GM18909 (cell line): ENCODE results near the gene PHOSPHO2.
A peak's percentile ranks its signal among the peaks of the same experiment; 100 is the strongest.

Source experiments
- ATAC-seq: cut with Tn5 transposase; IDR thresholded peaks from one replicate; pipeline ENCODE4 v1.9.1; 2021; ENCODE audit warnings: mild to moderate bottlenecking; ENCODE audit not compliant: unreplicated experiment, poor library complexity

Gene PHOSPHO2

GRCh38 chr2:169715379-169716237 lies 21.3 kb downstream of the PHOSPHO2 start:
- no peak for ATAC-seq

- ATAC-seq: no peak
Measured at GRCh38 chr2:169716238-169716886, 22.1 kb downstream of the PHOSPHO2 start.

- no peak for ATAC-seq
Measured at GRCh38 chr2:169716938-169717690, 22.8 kb downstream of the PHOSPHO2 start.

GRCh38 chr2:169717691-169718063 lies 23.4 kb downstream of the PHOSPHO2 start:
- ATAC-seq: no peak

- no peak for ATAC-seq
Measured at GRCh38 chr2:169718930-169719504, 24.7 kb downstream of the PHOSPHO2 start.

- ATAC-seq: no peak
Measured at GRCh38 chr2:169721016-169721415, 26.7 kb downstream of the PHOSPHO2 start.

- no peak for ATAC-seq
Measured at GRCh38 chr2:169727065-169727464, 32.8 kb downstream of the PHOSPHO2 start.

GRCh38 chr2:169729274-169729605 lies 35.0 kb downstream of the PHOSPHO2 start:
- no peak for ATAC-seq

- no peak for ATAC-seq
Measured at GRCh38 chr2:169732075-169732474, 37.8 kb downstream of the PHOSPHO2 start.

- ATAC-seq: no peak
Measured at GRCh38 chr2:169732583-169733358, 38.5 kb downstream of the PHOSPHO2 start.

GRCh38 chr2:169734169-169734847 lies 40.0 kb downstream of the PHOSPHO2 start:
- ATAC-seq: peak; percentile 39

GRCh38 chr2:169735623-169736022 lies 41.4 kb downstream of the PHOSPHO2 start:
- no peak for ATAC-seq

- ATAC-seq: no peak
Measured at GRCh38 chr2:169736902-169737301, 42.6 kb downstream of the PHOSPHO2 start.

GRCh38 chr2:169738566-169739229 lies 44.4 kb downstream of the PHOSPHO2 start:
- ATAC-seq: no peak

GRCh38 chr2:169739351-169739750 lies 45.1 kb downstream of the PHOSPHO2 start:
- no peak for ATAC-seq

- no peak for ATAC-seq
Measured at GRCh38 chr2:169743549-169743948, 49.3 kb downstream of the PHOSPHO2 start.

GRCh38 chr2:169746240-169746639 lies 52.0 kb downstream of the PHOSPHO2 start:
- no peak for ATAC-seq

- no peak for ATAC-seq
Measured at GRCh38 chr2:169748319-169748718, 54.0 kb downstream of the PHOSPHO2 start.
